ENCODE results near the gene CCT8L2.
"Not testable (repeated sequence)": the region's sequence is repeated elsewhere in the genome, so short reads cannot be mapped to it uniquely, and the experiment has no call there.

DNA sequence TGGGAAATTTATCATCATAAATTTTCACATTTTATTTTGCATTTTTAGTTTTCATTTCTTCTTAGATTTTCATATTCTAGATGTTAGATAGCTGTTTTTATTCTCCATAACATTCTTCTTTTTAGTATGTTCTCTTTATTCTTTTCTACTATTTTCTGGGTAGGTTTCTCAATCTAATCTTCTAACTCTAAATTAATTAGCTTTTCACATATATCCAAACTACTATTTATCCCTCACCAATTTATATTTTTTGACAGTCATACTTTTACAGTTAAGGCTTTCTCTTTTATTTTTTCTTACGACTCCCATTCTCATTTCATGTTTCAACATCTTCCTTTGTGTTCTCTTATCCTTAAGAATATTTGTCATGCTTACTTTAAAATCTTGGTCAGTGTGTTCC, 35.9 kb upstream of the CCT8L2 start:
- TF ChIP-seq POLR2A, POLR2AphosphoS5, EP300 (IDR thresholded peaks at IDR 0.05): not testable (repeated sequence)
- TF ChIP-seq, protein P1, sequence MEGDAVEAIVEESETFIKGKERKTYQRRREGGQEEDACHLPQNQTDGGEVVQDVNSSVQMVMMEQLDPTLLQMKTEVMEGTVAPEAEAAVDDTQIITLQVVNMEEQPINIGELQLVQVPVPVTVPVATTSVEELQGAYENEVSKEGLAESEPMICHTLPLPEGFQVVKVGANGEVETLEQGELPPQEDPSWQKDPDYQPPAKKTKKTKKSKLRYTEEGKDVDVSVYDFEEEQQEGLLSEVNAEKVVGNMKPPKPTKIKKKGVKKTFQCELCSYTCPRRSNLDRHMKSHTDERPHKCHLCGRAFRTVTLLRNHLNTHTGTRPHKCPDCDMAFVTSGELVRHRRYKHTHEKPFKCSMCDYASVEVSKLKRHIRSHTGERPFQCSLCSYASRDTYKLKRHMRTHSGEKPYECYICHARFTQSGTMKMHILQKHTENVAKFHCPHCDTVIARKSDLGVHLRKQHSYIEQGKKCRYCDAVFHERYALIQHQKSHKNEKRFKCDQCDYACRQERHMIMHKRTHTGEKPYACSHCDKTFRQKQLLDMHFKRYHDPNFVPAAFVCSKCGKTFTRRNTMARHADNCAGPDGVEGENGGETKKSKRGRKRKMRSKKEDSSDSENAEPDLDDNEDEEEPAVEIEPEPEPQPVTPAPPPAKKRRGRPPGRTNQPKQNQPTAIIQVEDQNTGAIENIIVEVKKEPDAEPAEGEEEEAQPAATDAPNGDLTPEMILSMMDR (IDR thresholded peaks at IDR 0.05), result not testable (repeated sequence)
